Activated T-helper 1 cell treated with anti-CD3 and anti-CD28 coated beads, Interleukin-2, amount 50 U/mL, for 16 hours (primary cell): ENCODE measurements around the gene PDYN.

Source experiments
- DNase-seq, 2 donors: peaks; one replicate each; pipeline ENCODE4 v3.0.0-alpha.2; 2020; ENCODE audit warnings: low read depth in 1 of 2, low spot score in 1 of 2

The PDYN gene

GRCh38 chr20:1952737-1953530 lies 40.9 kb downstream of the PDYN start:
- DNase-seq = no peak

- DNase-seq = no peak
These were observed 42.3 kb downstream of the PDYN start for GRCh38 chr20:1951436-1952115.

GRCh38 chr20:1950836-1951235 lies 43.0 kb downstream of the PDYN start:
- no peak for DNase-seq

- no peak for DNase-seq
These were observed 44.3 kb downstream of the PDYN start for GRCh38 chr20:1949347-1950100.

GRCh38 chr20:1947535-1947846 lies 46.4 kb downstream of the PDYN start:
- no peak for DNase-seq

- DNase-seq = no peak
These were observed 46.9 kb downstream of the PDYN start for GRCh38 chr20:1946762-1947534.

GRCh38 chr20:1946442-1946761 lies 47.5 kb downstream of the PDYN start:
- no peak for DNase-seq

- DNase-seq = no peak
These were observed 48.2 kb downstream of the PDYN start for GRCh38 chr20:1945660-1946059.

- DNase-seq = no peak
These were observed 48.7 kb downstream of the PDYN start for GRCh38 chr20:1945134-1945618.

GRCh38 chr20:1944345-1945091 lies 49.3 kb downstream of the PDYN start:
- DNase-seq = no peak

- no peak for DNase-seq
These were observed 50.4 kb downstream of the PDYN start for GRCh38 chr20:1943275-1944002.

GRCh38 chr20:1942486-1943274 lies 51.2 kb downstream of the PDYN start:
- DNase-seq = no peak

GRCh38 chr20:1942061-1942460 lies 51.8 kb downstream of the PDYN start:
- DNase-seq = no peak

- no peak for DNase-seq
These were observed 52.6 kb downstream of the PDYN start for GRCh38 chr20:1941226-1941625.

- no peak for DNase-seq
These were observed 53.3 kb downstream of the PDYN start for GRCh38 chr20:1940581-1940980.

- DNase-seq = no peak
These were observed 54.6 kb downstream of the PDYN start for GRCh38 chr20:1939270-1939595.

GRCh38 chr20:1938464-1939269 lies 55.2 kb downstream of the PDYN start:
- DNase-seq = no peak

GRCh38 chr20:1937316-1937976 lies 56.4 kb downstream of the PDYN start:
- no peak for DNase-seq
